Erythroblast (primary cell): ENCODE data around the gene HERC2.
"Not testable (repeated sequence)": the region's sequence is repeated elsewhere in the genome, so short reads cannot be mapped to it uniquely, and the experiment has no call there.

Source experiments
- DNase-seq, 2 experiments: peaks; one replicate each; lab custom pipeline; 2025; lab: John Stamatoyannopoulos, UW
- GATA1 ChIP-seq: IDR thresholded peaks from 2 replicates; pipeline ENCODE4 v1.6.1; 2011; ENCODE audit warnings: low read depth, mild to moderate bottlenecking, control low read depth, low read length, moderate library complexity
- POLR2A ChIP-seq: IDR thresholded peaks from 2 replicates; pipeline ENCODE4 v1.6.1; 2011; ENCODE audit warnings: mild to moderate bottlenecking, low read length

HERC2 gene

GRCh38 chr15:28133281-28133680 lies 188.7 kb downstream of the HERC2 start:
- TF ChIP-seq POLR2A: no peak
- no peak for DNase-seq

GRCh38 chr15:28132524-28133275 lies 189.3 kb downstream of the HERC2 start:
- DNase-seq: no peak
- TF ChIP-seq GATA1: no peak
- TF ChIP-seq POLR2A: no peak

GRCh38 chr15:28131946-28132345 lies 190.0 kb downstream of the HERC2 start:
- TF ChIP-seq POLR2A (no peak), GATA1 (no peak)
- no peak for DNase-seq

- TF ChIP-seq POLR2A (no peak), GATA1 (no peak)
- no peak for DNase-seq
Measured at GRCh38 chr15:28131400-28131799, 190.6 kb downstream of the HERC2 start.

GRCh38 chr15:28130651-28131050 lies 191.3 kb downstream of the HERC2 start:
- TF ChIP-seq POLR2A (no peak), GATA1 (no peak)
- DNase-seq: no peak

GRCh38 chr15:28129231-28129848 lies 192.6 kb downstream of the HERC2 start:
- TF ChIP-seq POLR2A: no peak
- no peak for TF ChIP-seq GATA1
- no peak for DNase-seq

- no peak for DNase-seq
- no peak for TF ChIP-seq GATA1
- no peak for TF ChIP-seq POLR2A
Measured at GRCh38 chr15:28128031-28128430, 193.9 kb downstream of the HERC2 start.

GRCh38 chr15:28127036-28127435 lies 194.9 kb downstream of the HERC2 start:
- TF ChIP-seq POLR2A (no peak), GATA1 (no peak)
- no peak for DNase-seq

GRCh38 chr15:28125673-28126651 lies 196.0 kb downstream of the HERC2 start:
- TF ChIP-seq GATA1: no peak
- TF ChIP-seq POLR2A: no peak
- DNase-seq: peak; percentile 49 to 75

GRCh38 chr15:28124841-28125240 lies 197.1 kb downstream of the HERC2 start:
- TF ChIP-seq GATA1: no peak
- TF ChIP-seq POLR2A: no peak

GRCh38 chr15:28123408-28124023 lies 198.5 kb downstream of the HERC2 start:
- peak; percentile 55 to 65 for DNase-seq
- no peak for TF ChIP-seq POLR2A
- no peak for TF ChIP-seq GATA1

More at GRCh38 chr15:28124841-28125240, 197.1 kb downstream of the HERC2 start:
- DNase-seq: no peak

- no peak for DNase-seq
- TF ChIP-seq GATA1 (no peak), POLR2A (no peak)
Measured at GRCh38 chr15:28122038-28122949, 199.7 kb downstream of the HERC2 start.

GRCh38 chr15:28121577-28121976 lies 200.4 kb downstream of the HERC2 start:
- DNase-seq: not testable (repeated sequence)
